Forelimb muscle (tissue), 1 donor: ENCODE measurements around the gene CEBPB. TPM values are rescaled to one million over a fixed set of nuclear protein-coding genes. Genes with fewer than 3 reads are reported as not detected.

Experiments used
- DNase-seq: peaks from one replicate; pipeline ENCODE4 v3.0.0-alpha.2; 2013; ENCODE audit warnings: low read depth
- polyA plus RNA-seq: library from polyadenylated mRNA; unstranded; fragments of 120-200 nt; gene quantifications from one replicate; pipeline ENCODE4 v1.2.1, GENCODE V29; 2013; ENCODE audit not compliant: insufficient read length

CEBPB gene
- polyA plus RNA-seq, 1 donor: 7.6 TPM

DNA sequence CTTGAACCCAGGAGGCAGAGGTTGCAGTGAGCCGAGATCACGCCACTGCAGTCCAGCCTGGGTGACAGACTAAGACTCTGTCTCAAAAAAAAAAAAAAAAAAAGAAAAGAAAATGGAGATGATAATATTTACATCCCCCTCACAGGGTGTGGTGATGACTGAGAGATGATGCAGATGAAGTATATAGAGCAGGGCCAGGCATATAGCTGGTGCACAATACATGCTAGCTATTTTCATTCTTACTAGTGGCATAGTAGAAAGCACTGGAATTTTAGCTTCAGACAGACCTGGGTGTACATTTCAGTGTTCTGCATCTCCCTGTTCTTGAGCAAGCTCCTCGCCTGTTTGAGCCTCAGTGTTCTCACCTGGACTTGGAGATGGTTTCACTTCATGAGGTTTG, 36.9 kb downstream of the CEBPB start:
- no peak for DNase-seq

DNA sequence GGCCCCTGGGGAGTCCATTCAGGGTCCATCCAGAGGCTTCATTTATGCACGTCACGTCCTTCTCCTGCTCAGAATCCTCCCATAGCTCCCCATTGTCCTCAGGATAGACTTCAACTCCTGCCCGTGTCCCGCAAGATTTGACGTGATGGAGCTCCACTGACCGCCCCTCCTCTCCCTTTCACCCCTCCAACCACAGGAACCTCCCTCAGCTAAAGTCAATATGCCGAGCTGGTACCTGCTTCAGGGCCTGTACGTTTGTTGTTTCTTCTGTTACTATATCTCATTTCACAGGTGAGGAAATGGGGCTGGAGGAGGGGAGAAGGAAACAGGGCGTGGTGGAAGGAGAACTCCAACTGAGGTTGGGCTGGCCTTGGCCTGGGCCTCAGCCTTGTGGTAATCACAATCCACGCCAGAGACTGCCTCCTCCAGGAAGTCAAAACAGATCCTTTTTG, 38.6 kb downstream of the CEBPB start:
- DNase-seq: no peak

DNA sequence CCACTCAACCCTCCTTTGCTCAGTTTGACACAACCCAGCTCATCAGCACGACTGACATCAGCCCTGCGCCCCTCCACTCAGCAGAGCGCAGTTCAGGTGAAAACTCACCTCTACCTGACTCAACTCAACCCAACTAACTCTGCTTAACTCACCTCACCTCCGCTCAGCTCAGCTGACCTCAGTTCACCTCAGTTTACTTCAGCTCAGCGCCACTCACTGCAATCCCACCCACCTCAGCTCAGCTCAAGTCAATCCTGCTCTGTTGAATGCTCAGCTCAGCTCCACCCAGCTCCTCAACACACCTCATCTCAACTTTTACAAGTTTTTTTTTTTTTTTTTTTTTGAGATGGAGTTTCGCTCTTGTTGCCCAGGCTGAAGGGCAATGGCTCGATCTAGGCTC, 39.6 kb downstream of the CEBPB start:
- DNase-seq: no peak

DNA sequence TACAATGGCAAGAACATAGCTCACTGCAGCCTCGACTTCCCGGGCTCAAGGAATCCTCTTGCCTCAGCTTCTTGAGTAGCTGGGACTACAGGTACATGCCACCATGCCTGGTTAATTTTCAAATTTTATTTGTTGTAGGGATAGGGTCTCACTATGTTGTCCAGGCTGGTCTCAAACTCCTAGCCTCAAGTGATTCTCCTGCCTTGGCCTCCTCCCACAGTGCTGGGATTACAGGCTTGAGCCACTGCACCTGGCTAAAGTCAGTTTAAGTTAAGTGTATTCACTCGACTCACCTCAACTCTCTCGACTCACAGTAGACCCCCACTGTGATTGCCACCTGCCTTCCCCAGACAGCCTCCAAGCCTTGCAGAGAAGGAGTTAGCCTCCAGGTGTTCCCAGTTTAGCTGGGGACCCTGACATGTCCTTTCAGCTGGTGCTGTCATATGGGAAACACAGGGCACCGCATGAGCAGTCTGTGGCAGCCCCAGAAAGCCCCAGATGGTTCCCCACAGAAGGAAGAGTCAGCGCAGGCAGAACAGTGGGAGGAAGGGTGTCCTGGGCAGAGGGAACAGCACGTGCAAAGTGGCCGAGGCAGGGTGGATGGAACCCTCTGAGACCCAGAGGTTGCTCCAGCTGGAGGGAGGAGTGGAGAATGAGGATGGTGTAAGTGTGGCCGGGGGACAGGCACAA, 40.4 kb downstream of the CEBPB start:
- no peak for DNase-seq

DNA sequence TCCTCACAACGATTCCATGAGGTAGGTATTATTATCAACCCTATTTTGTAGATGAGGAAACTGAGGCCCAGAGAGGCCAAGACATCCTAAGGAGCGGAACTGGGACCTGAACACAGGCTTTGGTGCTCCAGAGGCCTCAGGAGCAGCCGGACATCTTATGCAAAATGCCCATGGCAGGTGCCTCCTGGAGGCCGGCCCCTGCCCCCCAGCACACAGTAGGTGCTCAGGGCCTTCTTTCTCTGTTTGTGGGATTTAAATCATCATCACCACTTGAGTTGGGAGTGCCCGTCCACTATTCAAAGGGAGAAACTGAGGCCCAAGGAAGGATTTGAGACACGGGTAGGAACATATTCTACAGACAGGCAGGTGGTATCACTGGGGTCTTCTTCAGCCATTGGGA, 41.2 kb downstream of the CEBPB start:
- DNase-seq: no peak

DNA sequence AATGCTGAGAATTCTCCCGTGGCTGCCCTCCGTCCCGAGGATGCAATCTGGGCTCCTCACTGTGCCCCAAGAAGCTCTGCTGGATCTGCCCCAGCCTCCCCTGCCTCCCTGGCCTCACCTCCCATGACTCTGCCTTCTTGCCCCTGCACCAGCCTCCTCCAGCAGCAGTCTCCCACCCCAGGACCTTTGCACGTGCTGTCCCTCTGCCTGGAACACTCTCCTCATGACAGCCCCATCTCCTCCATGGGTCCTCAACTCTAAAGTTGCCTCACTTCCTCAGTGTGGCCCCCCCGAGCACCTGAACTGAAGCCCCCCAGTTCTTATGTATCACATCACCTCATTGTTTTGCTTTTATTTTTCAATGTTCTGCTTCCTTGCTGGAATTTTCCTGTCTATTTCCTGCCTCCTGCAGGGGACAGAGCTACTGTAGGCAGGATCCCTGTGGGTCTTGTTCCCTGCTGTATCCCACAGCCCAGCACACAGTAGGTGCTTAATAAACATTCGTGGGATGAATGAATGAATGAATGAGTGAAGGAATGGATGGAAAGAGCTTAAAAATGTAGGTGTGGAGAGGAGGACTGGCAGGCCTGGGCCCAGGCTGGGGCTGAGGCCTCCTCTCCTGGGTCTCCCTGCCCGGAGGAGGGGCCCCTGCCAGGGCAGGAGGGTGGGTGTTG, 42.2 kb downstream of the CEBPB start:
- no peak for DNase-seq

DNA sequence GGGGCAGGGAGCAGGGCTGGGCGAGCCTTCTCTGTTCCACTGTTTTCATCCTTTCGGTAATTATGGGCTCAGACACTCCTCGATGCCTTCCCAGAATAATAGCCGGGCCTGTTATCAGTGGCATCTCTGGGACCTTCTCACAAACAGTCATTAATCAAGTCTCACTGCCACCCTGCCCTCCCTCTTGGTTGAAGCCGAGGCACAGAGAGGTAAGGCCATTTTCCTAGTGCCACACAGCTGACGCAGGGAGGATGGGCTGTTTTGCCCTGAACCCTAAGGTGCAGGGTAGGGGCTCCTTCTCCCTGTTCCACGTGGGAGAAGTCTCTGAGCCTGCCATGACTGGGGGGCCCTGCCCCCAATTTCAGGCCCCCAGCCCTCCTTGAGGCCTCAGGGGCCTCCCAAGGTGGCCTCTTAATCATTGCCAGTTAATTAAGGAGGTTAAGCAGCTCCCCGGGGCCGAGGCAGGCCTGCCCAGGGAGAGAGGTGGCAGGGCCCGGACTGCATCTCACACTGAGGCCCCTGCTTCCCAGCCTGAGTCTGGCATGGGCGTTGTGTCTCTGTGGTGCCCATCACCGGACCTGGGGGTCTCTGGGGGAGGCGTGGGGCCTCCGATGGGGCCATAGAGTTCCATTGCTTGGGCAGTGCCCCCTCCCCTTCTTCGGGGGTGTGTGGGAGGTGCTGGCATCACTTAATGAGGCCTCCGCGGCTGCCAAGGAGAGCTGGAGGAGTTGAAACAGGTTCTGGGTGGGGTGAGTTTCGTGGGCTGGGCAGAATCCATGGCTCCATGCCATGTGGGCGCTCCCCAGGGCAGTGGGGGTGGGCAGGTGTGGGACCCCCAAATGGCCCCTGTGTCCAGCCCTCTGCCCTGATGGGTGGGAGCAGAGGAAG, 42.9 kb downstream of the CEBPB start:
- DNase-seq: no peak

DNA sequence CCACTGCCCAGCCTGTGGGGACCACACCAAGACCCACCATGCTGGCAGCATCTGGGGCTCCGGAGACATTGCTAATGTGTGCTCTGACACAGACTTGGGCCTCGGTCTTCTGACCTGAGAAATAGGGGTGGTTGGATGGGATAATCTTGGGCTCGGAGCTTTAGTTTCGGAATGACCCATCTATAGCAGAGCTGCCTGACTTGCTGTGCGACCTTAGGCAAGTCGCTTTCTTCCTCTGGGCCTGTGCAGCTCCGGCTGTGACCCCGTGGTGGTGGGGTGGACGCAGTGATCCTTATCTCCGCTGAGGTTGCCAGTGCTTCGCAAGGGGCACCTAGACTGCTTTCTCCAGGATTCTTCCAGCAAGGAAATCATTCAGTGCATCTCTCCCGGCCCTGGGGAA, 43.7 kb downstream of the CEBPB start:
- DNase-seq: no peak

DNA sequence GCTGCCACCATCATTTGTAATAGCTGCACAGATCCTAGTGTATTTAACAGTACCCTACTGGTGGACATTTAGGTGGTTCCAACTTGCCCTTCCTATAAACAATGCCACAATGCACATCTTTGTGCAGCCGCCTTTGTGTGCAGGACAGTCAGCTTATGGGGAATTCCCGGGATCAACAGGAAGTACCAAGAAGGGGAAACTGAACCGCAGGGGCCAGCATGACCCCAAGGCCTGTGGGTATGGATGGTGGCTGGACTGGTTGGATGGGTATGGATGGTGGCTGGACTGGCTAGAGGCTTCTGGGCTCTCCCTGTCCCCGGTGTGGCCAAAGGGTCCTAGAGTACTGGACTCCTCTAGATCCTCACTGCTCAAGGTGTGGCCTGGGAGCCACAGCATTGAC, 46.7 kb downstream of the CEBPB start:
- DNase-seq: no peak

DNA sequence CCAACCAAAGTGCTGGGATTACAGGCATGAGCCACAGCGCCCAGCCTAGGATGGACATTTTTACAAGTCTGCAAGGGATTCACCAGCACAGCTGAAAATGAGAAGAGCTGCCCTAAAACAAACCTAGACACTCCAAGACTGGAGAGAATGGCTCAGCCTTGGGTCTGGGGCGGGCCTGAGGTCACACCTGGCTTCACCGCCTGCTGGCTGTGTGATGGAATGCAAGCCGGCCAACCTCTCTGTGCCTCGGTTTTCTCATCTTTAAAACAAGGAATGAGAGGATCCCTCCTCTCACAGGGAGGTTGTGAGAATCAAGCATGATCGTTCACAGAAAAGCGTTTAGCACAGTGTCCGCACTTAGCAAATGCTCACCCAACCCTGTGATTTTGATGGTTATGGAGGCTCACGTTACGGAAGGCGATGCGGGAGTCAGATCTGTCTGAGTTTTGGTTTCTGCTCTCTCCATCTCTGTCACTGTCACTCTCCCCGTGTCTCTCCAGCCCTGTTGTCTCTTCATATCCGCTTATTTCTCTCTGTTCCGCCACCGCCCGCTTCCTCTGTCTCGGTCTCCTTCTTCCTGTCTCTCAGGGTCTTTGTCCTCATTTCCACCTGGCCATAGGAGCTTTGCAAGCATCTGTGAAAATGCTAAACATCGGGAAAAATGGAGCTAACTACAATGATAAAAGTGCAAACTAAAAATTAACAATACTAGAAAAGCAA, 47.6 kb downstream of the CEBPB start:
- DNase-seq: no peak

DNA sequence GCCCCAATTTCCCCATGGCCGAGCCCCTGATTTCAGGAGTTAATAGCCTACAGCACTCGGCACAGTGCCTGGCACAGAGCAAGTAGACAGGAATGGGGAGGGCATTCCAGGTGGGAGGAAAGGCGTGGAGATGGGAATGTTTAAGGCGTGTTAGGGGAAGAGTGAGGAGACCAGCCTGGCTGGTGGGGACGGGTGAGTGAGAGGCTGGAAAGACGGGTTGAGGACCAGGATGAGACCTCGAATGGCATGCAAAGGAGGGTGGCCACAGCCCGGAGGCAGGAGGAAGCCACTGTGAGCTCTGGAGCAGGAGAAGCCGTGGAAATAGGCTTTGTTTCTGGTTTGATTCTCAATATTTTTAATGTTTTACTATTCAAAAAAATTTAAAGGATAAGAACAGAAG, 49.5 kb downstream of the CEBPB start:
- no peak for DNase-seq

DNA sequence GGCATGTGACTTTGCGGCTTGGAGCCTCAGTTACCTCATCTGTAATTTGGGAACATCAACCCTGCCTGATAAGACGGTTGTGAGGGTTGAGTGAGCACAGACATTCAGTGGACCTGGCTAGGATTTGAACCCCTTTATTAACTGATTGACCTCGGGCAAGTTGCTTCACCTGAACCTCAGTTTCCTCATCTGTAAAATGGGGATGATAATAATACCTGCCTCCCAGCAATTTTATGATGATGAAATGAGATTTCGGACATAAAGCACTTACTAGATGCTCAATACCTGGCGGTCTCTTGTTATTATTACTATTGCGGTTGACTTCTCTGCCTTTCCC, 51.5 kb downstream of the CEBPB start:
- no peak for DNase-seq

Other genes starting within 250 kb of the CEBPB start
- 10.7 TPM for gene SNAI1, start 207.8 kb upstream of the CEBPB start, polyA plus RNA-seq
- 110 TPM for gene UBE2V1, start 77.7 kb upstream of the CEBPB start, polyA plus RNA-seq
- gene PEDS1, start 37.1 kb upstream of the CEBPB start, polyA plus RNA-seq: 26.1 TPM